Neuronal stem cell (in vitro differentiated cells): Measurements from ENCODE around the gene GABRG3.

ENCODE experiments used
- DNase-seq: peaks from one replicate; pipeline ENCODE4 v3.0.0-alpha.2; 2013; ENCODE audit warnings: low spot score
- H2AFZ ChIP-seq: one replicate; pipeline ENCODE4 v1.6.1; 2013; ENCODE audit warnings: mild to moderate bottlenecking, low read length, inconsistent platforms
- H2AK5ac ChIP-seq: 2 replicates; pipeline ENCODE4 v1.6.1; 2013; ENCODE audit warnings: low read depth, mild to moderate bottlenecking, inconsistent platforms, low read length, moderate library complexity, mixed read lengths
- H2BK120ac ChIP-seq: 2 replicates; pipeline ENCODE4 v1.6.1; 2013; ENCODE audit warnings: low read depth, mild to moderate bottlenecking, inconsistent platforms, low read length, moderate library complexity, mixed read lengths
- H2BK12ac ChIP-seq: one replicate; pipeline ENCODE4 v1.6.1; 2013; ENCODE audit warnings: low read length, inconsistent platforms
- H2BK15ac ChIP-seq: 2 replicates; pipeline ENCODE4 v1.6.1; 2013; ENCODE audit warnings: mild to moderate bottlenecking, low read length, inconsistent platforms, mixed read lengths
- H2BK5ac ChIP-seq: one replicate; pipeline ENCODE4 v1.6.1; 2013; ENCODE audit warnings: inconsistent platforms, mild to moderate bottlenecking, low read length, moderate library complexity
- H3K14ac ChIP-seq: one replicate; pipeline ENCODE4 v1.6.1; 2013; ENCODE audit warnings: low read length, inconsistent platforms
- H3K18ac ChIP-seq: 2 replicates; pipeline ENCODE4 v1.6.1; 2013; ENCODE audit warnings: low read length, inconsistent platforms
- H3K23ac ChIP-seq: 2 replicates; pipeline ENCODE4 v1.6.1; 2013; ENCODE audit warnings: low read depth, mild to moderate bottlenecking, mixed read lengths, low read length, inconsistent platforms; ENCODE audit not compliant: poor library complexity
- H3K27ac ChIP-seq: replicated peaks from 3 replicates; pipeline ENCODE4 v1.5.1; 2013; ENCODE audit warnings: low read length, inconsistent platforms
- H3K27me3 ChIP-seq, 3 experiments: 2 replicates each; pipeline ENCODE4 v1.6.1; 2013; ENCODE audit warnings: low read length in 3 of 3, mild to moderate bottlenecking in 2 of 3, inconsistent platforms in 1 of 3, low read depth in 1 of 3, mixed read lengths in 1 of 3, moderate library complexity in 1 of 3; ENCODE audit not compliant: control insufficient read depth in 3 of 3, insufficient read depth in 3 of 3
- H3K36me3 ChIP-seq, 2 donors: replicated peaks in 1 of 2; 2 replicates each; pipeline ENCODE4 v1.6.1; 2013; ENCODE audit warnings: low read length in 2 of 2; ENCODE audit not compliant: control insufficient read depth in 2 of 2, insufficient read depth in 2 of 2
- H3K4ac ChIP-seq: 2 replicates; pipeline ENCODE4 v1.6.1; 2013; ENCODE audit warnings: inconsistent platforms, mild to moderate bottlenecking, low read length, moderate library complexity
- H3K4me1 ChIP-seq, 2 donors: 1 replicate in 1 of 2; 2 replicates in 1 of 2; pipeline ENCODE4 v1.6.1; 2013; ENCODE audit warnings: low read length in 2 of 2, low read depth in 1 of 2; ENCODE audit not compliant: control insufficient read depth in 2 of 2, insufficient read depth in 1 of 2
- H3K4me2 ChIP-seq: one replicate; pipeline ENCODE4 v1.6.1; 2013; ENCODE audit warnings: mild to moderate bottlenecking, low read length, inconsistent platforms; ENCODE audit not compliant: insufficient read depth, poor library complexity, severe bottlenecking
- H3K4me3 ChIP-seq, 2 donors: 2 replicates each; pipeline ENCODE4 v1.5.1; 2013; ENCODE audit warnings: low read length in 2 of 2, mild to moderate bottlenecking in 2 of 2, inconsistent platforms in 1 of 2, moderate library complexity in 1 of 2
- H3K79me1 ChIP-seq: one replicate; pipeline ENCODE4 v1.6.1; 2013; ENCODE audit warnings: low read depth, mild to moderate bottlenecking, inconsistent platforms, low read length, moderate library complexity
- H3K9ac ChIP-seq: one replicate; pipeline ENCODE4 v1.6.1; 2013; ENCODE audit warnings: mild to moderate bottlenecking, low read depth, low read length, inconsistent platforms; ENCODE audit not compliant: poor library complexity
- H3K9me3 ChIP-seq, 2 donors: replicated peaks in 1 of 2; 2 replicates each; pipeline versions ENCODE3 to v1.6.1; 2013; ENCODE audit warnings: low read length in 2 of 2, mild to moderate bottlenecking in 2 of 2, inconsistent platforms in 1 of 2, low read depth in 1 of 2, mixed read lengths in 1 of 2, moderate library complexity in 1 of 2; ENCODE audit not compliant: control insufficient read depth in 2 of 2, insufficient read depth in 1 of 2
- H4K8ac ChIP-seq: one replicate; pipeline ENCODE4 v1.6.1; 2013; ENCODE audit warnings: low read depth, mild to moderate bottlenecking, inconsistent platforms, low read length, moderate library complexity
- H4K91ac ChIP-seq: one replicate; pipeline ENCODE4 v1.6.1; 2013; ENCODE audit warnings: low read length, low read depth, mild to moderate bottlenecking, inconsistent platforms; ENCODE audit not compliant: poor library complexity
- WGBS, 2 donors: extraction: QIAGEN DNeasy Blood & Tissue Kit; methylation state at CpG; one replicate each; pipeline ENCODE4 v1.1.7; 2013; ENCODE audit warnings: missing lambda C conversion rate in 2 of 2, mixed read lengths in 1 of 2; ENCODE audit not compliant: insufficient read length in 2 of 2, insufficient replicate concordance in 1 of 2; ENCODE audit errors: extremely low coverage in 2 of 2; 5-methylcytosine and 5-hydroxymethylcytosine counted together

The GABRG3 gene

GRCh38 chr15:27134481-27134880 is 163.5 kb downstream of the GABRG3 start:
- no CpG with 5 or more reads among the region's 4 CpGs for WGBS, 2 donors
- Histone ChIP-seq H3K18ac (no peak overlapping the region), H2BK5ac (no peak overlapping the region), H2BK15ac (no peak overlapping the region), H3K79me1 (no peaks in the 10 kb centered on the region), H2AK5ac (no peak overlapping the region), H2BK12ac (no peak overlapping the region), H3K23ac (no peak overlapping the region), H3K4me3 (no peak overlapping the region), H3K27ac (no peak overlapping the region), H2BK120ac (no peak overlapping the region), H4K8ac (no peak overlapping the region), H3K4me1 (no peaks in the 10 kb centered on the region), H3K4me2 (no peak overlapping the region), H3K9me3 (no peaks in the 10 kb centered on the region), H3K4ac (no peak overlapping the region), H3K9ac (no peak overlapping the region), H3K14ac (no peak overlapping the region), H3K27me3 (no peaks in the 10 kb centered on the region), H2AFZ (no peak overlapping the region), H3K36me3 (no peaks in the 10 kb centered on the region), H4K91ac (no peak overlapping the region)
- DNase-seq = no peak

- H3K18ac ChIP-seq = no peak overlapping the region
- DNase-seq = no peak
- no peaks in the 10 kb centered on the region for H3K36me3 ChIP-seq
- no peak overlapping the region for H3K27ac ChIP-seq
- no peaks in the 10 kb centered on the region for H3K4me1 ChIP-seq
- H3K23ac ChIP-seq = no peak overlapping the region
- H2BK15ac ChIP-seq = no peak overlapping the region
- H2BK120ac ChIP-seq = no peak overlapping the region
- WGBS, 2 donors = no CpG with 5 or more reads among the region's 1 CpG
- H3K4ac ChIP-seq = no peak overlapping the region
- H3K9me3 ChIP-seq = no peaks in the 10 kb centered on the region
- H2AFZ ChIP-seq = no peak overlapping the region
- H3K27me3 ChIP-seq = no peaks in the 10 kb centered on the region
- no peak overlapping the region for H3K9ac ChIP-seq
- H4K8ac ChIP-seq = no peak overlapping the region
- no peak overlapping the region for H2BK12ac ChIP-seq
- H2BK5ac ChIP-seq = no peak overlapping the region
- no peak overlapping the region for H4K91ac ChIP-seq
- H3K14ac ChIP-seq = no peak overlapping the region
- no peak overlapping the region for H2AK5ac ChIP-seq
- H3K4me2 ChIP-seq = no peak overlapping the region
- no peaks in the 10 kb centered on the region for H3K79me1 ChIP-seq
- H3K4me3 ChIP-seq = no peak overlapping the region
Observed at GRCh38 chr15:27135151-27135550, 164.2 kb downstream of the GABRG3 start.

GRCh38 chr15:27137127-27137526 is 166.1 kb downstream of the GABRG3 start:
- no peak for DNase-seq
- no peak overlapping the region for H3K9ac ChIP-seq
- no peaks in the 10 kb centered on the region for H3K9me3 ChIP-seq
- no CpG with 5 or more reads among the region's 5 CpGs for WGBS, 2 donors
- no peaks in the 10 kb centered on the region for H3K36me3 ChIP-seq
- no peak overlapping the region for H2BK5ac ChIP-seq
- H2AK5ac ChIP-seq = no peak overlapping the region
- no peak overlapping the region for H3K4me3 ChIP-seq
- no peak overlapping the region for H3K27ac ChIP-seq
- H2AFZ ChIP-seq = no peak overlapping the region
- no peak overlapping the region for H2BK15ac ChIP-seq
- H3K27me3 ChIP-seq = no peaks in the 10 kb centered on the region
- no peak overlapping the region for H4K8ac ChIP-seq
- no peak overlapping the region for H2BK120ac ChIP-seq
- no peak overlapping the region for H3K4me2 ChIP-seq
- no peaks in the 10 kb centered on the region for H3K79me1 ChIP-seq
- H4K91ac ChIP-seq = no peak overlapping the region
- no peaks in the 10 kb centered on the region for H3K4me1 ChIP-seq
- H3K23ac ChIP-seq = no peak overlapping the region
- H3K4ac ChIP-seq = no peak overlapping the region
- H3K14ac ChIP-seq = no peak overlapping the region
- no peak overlapping the region for H3K18ac ChIP-seq
- H2BK12ac ChIP-seq = no peak overlapping the region

- Histone ChIP-seq H3K9ac (no peak overlapping the region), H3K9me3 (peaks cover 0 to 2% of the 10 kb centered on the region in 2 donors), H2AK5ac (no peak overlapping the region), H3K4me2 (no peak overlapping the region), H3K79me1 (no peaks in the 10 kb centered on the region), H3K18ac (no peak overlapping the region), H3K23ac (no peak overlapping the region), H2BK120ac (no peak overlapping the region), H3K36me3 (peaks cover 0 to 2% of the 10 kb centered on the region in 2 donors), H3K4me3 (no peak overlapping the region), H3K14ac (no peak overlapping the region), H3K4me1 (peaks cover 0 to 6% of the 10 kb centered on the region in 2 donors), H2BK5ac (no peak overlapping the region), H3K27ac (no peak overlapping the region), H3K27me3 (no peaks in the 10 kb centered on the region), H4K91ac (no peak overlapping the region), H3K4ac (no peak overlapping the region), H2BK15ac (no peak overlapping the region), H2BK12ac (no peak overlapping the region), H2AFZ (no peak overlapping the region), H4K8ac (no peak overlapping the region)
- DNase-seq = no peak
- no CpG with 5 or more reads among the region's 1 CpG for WGBS, 2 donors
Observed at GRCh38 chr15:27165590-27165989, 194.6 kb downstream of the GABRG3 start.
